SK-N-SH (cell line): Measurements from ENCODE around the gene PARP8.

ENCODE experiments used
- CHD2 ChIP-seq: fragments of 150-350 bp; IDR thresholded peaks from 2 replicates; pipeline ENCODE4 v1.6.1; 2018; ENCODE audit warnings: low read length; ENCODE audit not compliant: partially characterized antibody
- CTCF ChIP-seq: fragments of 200-600 bp; sonication (generic); IDR thresholded peaks from 2 replicates; pipeline ENCODE4 v1.6.1; 2017; ENCODE audit warnings: antibody characterized with exemption, mild to moderate bottlenecking, moderate library complexity
- EP300 ChIP-seq, 2 experiments: IDR thresholded peaks; 2 replicates each; pipeline versions ENCODE4 v1.4.0 to v1.6.1; 2012; ENCODE audit warnings: borderline replicate concordance in 1 of 2, low read depth in 1 of 2, low read length in 1 of 2
- EZH2phosphoT487 ChIP-seq: fragments of 200-600 bp; sonication (generic); IDR thresholded peaks from 2 replicates; pipeline ENCODE4 v1.6.1; 2017; ENCODE audit warnings: low read depth, mixed run types, mild to moderate bottlenecking, antibody characterized with exemption, moderate library complexity, borderline replicate concordance
- FOSL2 ChIP-seq: IDR thresholded peaks from 2 replicates; pipeline ENCODE4 v1.4.0; 2012; ENCODE audit warnings: low read depth, mild to moderate bottlenecking, moderate library complexity, borderline replicate concordance
- FOXJ3 ChIP-seq: sonication (generic); formaldehyde crosslinking; IDR thresholded peaks from 2 replicates; pipeline ENCODE4 v1.5.1; 2020; ENCODE audit warnings: mild to moderate bottlenecking, missing genetic modification reagents
- JUND ChIP-seq: IDR thresholded peaks from 2 replicates; pipeline ENCODE4 v1.4.0; 2012
- MAX ChIP-seq: IDR thresholded peaks from 2 replicates; pipeline ENCODE4 v1.4.0; 2012; ENCODE audit warnings: low read depth
- MEF2A ChIP-seq: IDR thresholded peaks from 2 replicates; pipeline ENCODE4 v1.4.0; 2012; ENCODE audit warnings: low read depth, borderline replicate concordance
- PBX3 ChIP-seq: IDR thresholded peaks from 2 replicates; pipeline ENCODE4; 2012
- REST ChIP-seq: IDR thresholded peaks from 2 replicates; pipeline ENCODE4 v1.6.1; 2012; ENCODE audit warnings: mild to moderate bottlenecking, low read depth, low read length, moderate library complexity
- TCF12 ChIP-seq: IDR thresholded peaks from 2 replicates; pipeline ENCODE4 v1.4.0; 2012
- TEAD4 ChIP-seq: IDR thresholded peaks from 2 replicates; pipeline ENCODE4 v1.4.0; 2012; ENCODE audit warnings: mild to moderate bottlenecking, borderline replicate concordance; ENCODE audit not compliant: insufficient read depth
- YY1 ChIP-seq: IDR thresholded peaks from 2 replicates; pipeline ENCODE4 v1.4.0; 2012; ENCODE audit warnings: low read depth, mild to moderate bottlenecking

- no peak for TF ChIP-seq CTCF
- TF ChIP-seq EP300 (IDR thresholded peaks at IDR 0.05; ENCODE audit: borderline replicate concordance in 1 of 2, low read depth in 1 of 2, low read length in 1 of 2) = no peak
- TF ChIP-seq TEAD4 = no peak
- TF ChIP-seq YY1 = no peak
- TF ChIP-seq PBX3 = no peak
- no peak for TF ChIP-seq MEF2A
- no peak for TF ChIP-seq FOXJ3 (CRISPR knock-in tag)
- TF ChIP-seq JUND = no peak
- no peak for TF ChIP-seq MAX
- no peak for TF ChIP-seq REST
- TF ChIP-seq EZH2phosphoT487 = no peak
- no peak for TF ChIP-seq FOSL2
- TF ChIP-seq CHD2 = no peak
- TF ChIP-seq TCF12 = no peak
Measured at GRCh38 chr5:50655810-50656205, 10.6 kb upstream of the PARP8 start.
